Karpas-422 (cell line): ENCODE data around the gene MAGEA3. TPM values are rescaled to one million over a fixed set of nuclear protein-coding genes. Genes with fewer than 3 reads are reported as not detected.
A peak's percentile ranks its signal among the peaks of the same experiment; 100 is the strongest.
"Not testable (repeated sequence)": the region's sequence is repeated elsewhere in the genome, so short reads cannot be mapped to it uniquely, and the experiment has no call there.

Experiments
- DNase-seq: peaks from one replicate; pipeline ENCODE4 v3.0.0-alpha.2; 2015
- H2AFZ ChIP-seq: fragments of 200-600 bp; sonication (generic); 2 replicates; pipeline ENCODE4 v1.6.1; 2014; ENCODE audit warnings: antibody characterized with exemption, low read length, mixed read lengths
- H3K27ac ChIP-seq: fragments of 200-600 bp; sonication (generic); 2 replicates; pipeline ENCODE4 v1.5.1; 2014; ENCODE audit warnings: mild to moderate bottlenecking, low read length, moderate library complexity
- H3K27me3 ChIP-seq: fragments of 200-600 bp; sonication (generic); 2 replicates; pipeline ENCODE4 v1.6.1; 2014; ENCODE audit warnings: low read length, mixed read lengths
- H3K36me3 ChIP-seq: fragments of 200-600 bp; sonication (generic); 2 replicates; pipeline ENCODE4 v1.6.1; 2014; ENCODE audit warnings: low read length, mixed read lengths; ENCODE audit not compliant: insufficient read depth
- H3K4me1 ChIP-seq: fragments of 200-600 bp; sonication (generic); 2 replicates; pipeline ENCODE4 v1.6.1; 2014; ENCODE audit warnings: mild to moderate bottlenecking, low read length, mixed read lengths
- H3K4me2 ChIP-seq: fragments of 200-600 bp; sonication (generic); 2 replicates; pipeline ENCODE4 v1.6.1; 2014; ENCODE audit warnings: low read length, low read depth, mild to moderate bottlenecking; ENCODE audit not compliant: poor library complexity, severe bottlenecking
- H3K4me3 ChIP-seq: fragments of 200-600 bp; sonication (generic); 2 replicates; pipeline ENCODE4 v1.5.1; 2014; ENCODE audit warnings: mild to moderate bottlenecking, antibody characterized with exemption, low read length, mixed read lengths
- H3K79me2 ChIP-seq: fragments of 200-600 bp; sonication (generic); 2 replicates; pipeline ENCODE4 v1.6.1; 2014; ENCODE audit warnings: mild to moderate bottlenecking, low read length, mixed read lengths
- H3K9ac ChIP-seq: fragments of 200-600 bp; sonication (generic); 2 replicates; pipeline ENCODE4 v1.6.0; 2014; ENCODE audit warnings: low read length
- H3K9me2 ChIP-seq: fragments of 200-600 bp; sonication (generic), shearing (Covaris generic); replicated peaks from 2 replicates; pipeline ENCODE4 v1.6.0; 2014; ENCODE audit warnings: mild to moderate bottlenecking, low read length, moderate library complexity; ENCODE audit not compliant: insufficient read depth
- H3K9me3 ChIP-seq: fragments of 300-700, 200-600 bp; sonication (generic); 2 replicates; pipeline ENCODE4 v1.6.1; 2014; ENCODE audit warnings: low read length, mixed read lengths
- H4K20me1 ChIP-seq: fragments of 200-600 bp; sonication (generic); 2 replicates; pipeline ENCODE4 v1.6.1; 2014; ENCODE audit warnings: mild to moderate bottlenecking, antibody characterized with exemption, low read length, low read depth; ENCODE audit not compliant: insufficient read depth
- total RNA-seq: library from RNA; depleted of rRNA; stranded (reverse); fragments of >200 nt; shearing (Covaris generic); gene quantifications from 2 replicates; pipeline ENCODE4 v1.2.3, GENCODE V29; 2014; ENCODE audit warnings: low replicate concordance; rRNA removed

The MAGEA3 gene
- not detected in 2 replicates for total RNA-seq

- not testable (repeated sequence) for H3K9me3 ChIP-seq, H3K4me3 ChIP-seq, H4K20me1 ChIP-seq, H3K27me3 ChIP-seq, H2AFZ ChIP-seq, H3K36me3 ChIP-seq, H3K9me2 ChIP-seq, H3K79me2 ChIP-seq, H3K9ac ChIP-seq, DNase-seq, H3K27ac ChIP-seq, H3K4me1 ChIP-seq, H3K4me2 ChIP-seq
Observed at GRCh38 chrX:152697952-152698931, at the start of gene MAGEA3. MAGEA3 (plus strand) TSS chrX:152698794; CDS start chrX:152700833, 2,039 bp downstream.

GRCh38 chrX:152652060-152652459 lies 46.5 kb upstream of the MAGEA3 start:
- Histone ChIP-seq H3K9ac (no peak overlapping the region), H3K4me2 (no peak overlapping the region), H3K27ac (no peak overlapping the region), H3K4me3 (no peak overlapping the region), H3K27me3 (no peaks in the 10 kb centered on the region), H3K9me3 (no peaks in the 10 kb centered on the region), H2AFZ (no peak overlapping the region), H3K36me3 (no peaks in the 10 kb centered on the region), H3K4me1 (no peaks in the 10 kb centered on the region), H3K79me2 (no peaks in the 10 kb centered on the region), H4K20me1 (no peaks in the 10 kb centered on the region), H3K9me2 (no peaks in the 10 kb centered on the region)
- peak; percentile 38 for DNase-seq

- no peak for DNase-seq
- Histone ChIP-seq H3K4me3 (no peak overlapping the region), H3K36me3 (no peaks in the 10 kb centered on the region), H3K9me2 (no peaks in the 10 kb centered on the region), H2AFZ (no peak overlapping the region), H3K27ac (no peak overlapping the region), H4K20me1 (no peaks in the 10 kb centered on the region), H3K27me3 (no peaks in the 10 kb centered on the region), H3K4me1 (no peaks in the 10 kb centered on the region), H3K79me2 (no peaks in the 10 kb centered on the region), H3K4me2 (no peak overlapping the region), H3K9ac (no peak overlapping the region), H3K9me3 (no peaks in the 10 kb centered on the region)
Observed at GRCh38 chrX:152652467-152652866, 46.1 kb upstream of the MAGEA3 start.

- no peak overlapping the region for H3K4me3 ChIP-seq
- H3K36me3 ChIP-seq, result no peaks in the 10 kb centered on the region
- no peak overlapping the region for H3K27ac ChIP-seq
- no peak overlapping the region for H2AFZ ChIP-seq
- H3K9ac ChIP-seq, result no peak overlapping the region
- H3K9me2 ChIP-seq, result no peaks in the 10 kb centered on the region
- no peak overlapping the region for H3K4me2 ChIP-seq
- no peaks in the 10 kb centered on the region for H3K4me1 ChIP-seq
- H3K27me3 ChIP-seq, result no peaks in the 10 kb centered on the region
- no peaks in the 10 kb centered on the region for H3K79me2 ChIP-seq
- no peak for DNase-seq
- H4K20me1 ChIP-seq, result no peaks in the 10 kb centered on the region
- H3K9me3 ChIP-seq, result no peaks in the 10 kb centered on the region
Observed at GRCh38 chrX:152656087-152656486, 42.5 kb upstream of the MAGEA3 start.

GRCh38 chrX:152656890-152657289 lies 41.7 kb upstream of the MAGEA3 start:
- Histone ChIP-seq H3K9me3 (no peaks in the 10 kb centered on the region), H3K79me2 (no peaks in the 10 kb centered on the region), H3K9ac (no peak overlapping the region), H3K4me2 (no peak overlapping the region), H3K27me3 (no peaks in the 10 kb centered on the region), H3K27ac (no peak overlapping the region), H4K20me1 (no peaks in the 10 kb centered on the region), H3K9me2 (no peaks in the 10 kb centered on the region), H3K4me1 (no peaks in the 10 kb centered on the region), H2AFZ (no peak overlapping the region), H3K4me3 (no peak overlapping the region), H3K36me3 (no peaks in the 10 kb centered on the region)
- peak; percentile 21 for DNase-seq

- Histone ChIP-seq H3K4me3 (no peak overlapping the region), H2AFZ (no peak overlapping the region)
- peak; percentile 44 for DNase-seq
Observed at GRCh38 chrX:152658302-152658701, 40.3 kb upstream of the MAGEA3 start.

GRCh38 chrX:152663086-152663485 lies 35.5 kb upstream of the MAGEA3 start:
- Histone ChIP-seq H3K9me2 (no peaks in the 10 kb centered on the region), H3K4me1 (peaks cover 16% of the 10 kb centered on the region), H3K4me2 (no peak overlapping the region), H3K9ac (no peak overlapping the region), H3K4me3 (no peak overlapping the region), H3K9me3 (peaks cover 9% of the 10 kb centered on the region; the same call in 1 of the 2 replicates), H2AFZ (no peak overlapping the region), H3K27ac (no peak overlapping the region), H3K36me3 (no peaks in the 10 kb centered on the region), H3K79me2 (no peaks in the 10 kb centered on the region), H4K20me1 (no peaks in the 10 kb centered on the region), H3K27me3 (peaks cover 2% of the 10 kb centered on the region; the same call in 1 of the 2 replicates)
- no peak for DNase-seq

More at GRCh38 chrX:152658302-152658701, 40.3 kb upstream of the MAGEA3 start:
- H3K4me2 ChIP-seq, result no peak overlapping the region
- H3K27me3 ChIP-seq, result no peaks in the 10 kb centered on the region
- H4K20me1 ChIP-seq, result no peaks in the 10 kb centered on the region
- no peaks in the 10 kb centered on the region for H3K9me2 ChIP-seq
- no peaks in the 10 kb centered on the region for H3K9me3 ChIP-seq
- no peak overlapping the region for H3K27ac ChIP-seq
- H3K4me1 ChIP-seq, result peaks cover 4% of the 10 kb centered on the region
- H3K9ac ChIP-seq, result no peak overlapping the region
- H3K36me3 ChIP-seq, result no peaks in the 10 kb centered on the region
- no peaks in the 10 kb centered on the region for H3K79me2 ChIP-seq

- H4K20me1 ChIP-seq, result no peaks in the 10 kb centered on the region
Observed at GRCh38 chrX:152674135-152674534, 24.5 kb upstream of the MAGEA3 start.

More at GRCh38 chrX:152674135-152674534, 24.5 kb upstream of the MAGEA3 start:
- Histone ChIP-seq H3K9ac (no peak overlapping the region), H3K27ac (no peak overlapping the region), H2AFZ (no peak overlapping the region), H3K4me2 (no peak overlapping the region), H3K4me1 (no peaks in the 10 kb centered on the region), H3K36me3 (no peaks in the 10 kb centered on the region), H3K9me2 (no peaks in the 10 kb centered on the region), H3K79me2 (no peaks in the 10 kb centered on the region), H3K4me3 (no peak overlapping the region), H3K9me3 (no peaks in the 10 kb centered on the region), H3K27me3 (no peaks in the 10 kb centered on the region)
- no peak for DNase-seq
